ENCODE results near the gene LRRC38.

Gene LRRC38

DNA sequence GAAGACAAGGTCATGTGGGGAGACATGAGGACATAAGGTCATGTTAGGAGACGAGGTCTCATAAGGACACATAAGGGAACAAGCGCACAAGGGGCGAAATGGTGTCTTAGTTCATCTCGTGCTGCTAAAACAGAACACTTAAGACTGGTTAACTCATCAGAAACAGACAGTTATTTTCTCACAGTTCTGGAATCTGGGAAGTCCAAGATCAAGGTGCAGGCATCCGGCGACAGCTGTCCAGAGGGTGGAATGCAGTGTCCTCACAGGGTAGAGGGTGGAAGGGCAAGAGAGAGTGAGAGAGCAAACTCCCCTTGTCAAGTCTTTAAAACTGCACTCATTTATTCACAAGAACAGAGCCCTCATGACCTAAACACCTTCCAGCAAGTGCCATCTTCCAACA is 35.2 kb upstream of the LRRC38 start:
- no peak for TF ChIP-seq EZH2 (IDR thresholded peaks at IDR 0.05; ENCODE audit: borderline replicate concordance, low read length)
- TF ChIP-seq, protein P1, sequence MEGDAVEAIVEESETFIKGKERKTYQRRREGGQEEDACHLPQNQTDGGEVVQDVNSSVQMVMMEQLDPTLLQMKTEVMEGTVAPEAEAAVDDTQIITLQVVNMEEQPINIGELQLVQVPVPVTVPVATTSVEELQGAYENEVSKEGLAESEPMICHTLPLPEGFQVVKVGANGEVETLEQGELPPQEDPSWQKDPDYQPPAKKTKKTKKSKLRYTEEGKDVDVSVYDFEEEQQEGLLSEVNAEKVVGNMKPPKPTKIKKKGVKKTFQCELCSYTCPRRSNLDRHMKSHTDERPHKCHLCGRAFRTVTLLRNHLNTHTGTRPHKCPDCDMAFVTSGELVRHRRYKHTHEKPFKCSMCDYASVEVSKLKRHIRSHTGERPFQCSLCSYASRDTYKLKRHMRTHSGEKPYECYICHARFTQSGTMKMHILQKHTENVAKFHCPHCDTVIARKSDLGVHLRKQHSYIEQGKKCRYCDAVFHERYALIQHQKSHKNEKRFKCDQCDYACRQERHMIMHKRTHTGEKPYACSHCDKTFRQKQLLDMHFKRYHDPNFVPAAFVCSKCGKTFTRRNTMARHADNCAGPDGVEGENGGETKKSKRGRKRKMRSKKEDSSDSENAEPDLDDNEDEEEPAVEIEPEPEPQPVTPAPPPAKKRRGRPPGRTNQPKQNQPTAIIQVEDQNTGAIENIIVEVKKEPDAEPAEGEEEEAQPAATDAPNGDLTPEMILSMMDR (IDR thresholded peaks at IDR 0.05; ENCODE audit: low read length): no peak
- Histone ChIP-seq H3K9me3 (ENCODE audit: low read length) (no peaks in the 10 kb centered on the region), H3K36me3 (ENCODE audit: insufficient read depth, low read length) (no peaks in the 10 kb centered on the region), H3K27me3 (ENCODE audit: insufficient read depth, low read length) (peaks cover 4% of the 10 kb centered on the region; the same call in 1 of the 2 replicates), H3K9me2 (ENCODE audit: low read depth, low read length) (no peaks in the 10 kb centered on the region), H3K79me2 (ENCODE audit: insufficient read depth, low read length) (no peaks in the 10 kb centered on the region), H3F3A (ENCODE audit: insufficient read depth, low read length) (no peaks in the 10 kb centered on the region), H3K4me3 (ENCODE audit: low read depth, low read length, poor library complexity, severe bottlenecking) (no peak overlapping the region), H2AFZ (ENCODE audit: low read length) (no peak overlapping the region), H3K9ac (ENCODE audit: low read length) (no peak overlapping the region), H3K4me1 (ENCODE audit: insufficient read depth, low read length, severe bottlenecking) (no peaks in the 10 kb centered on the region), H4K20me1 (ENCODE audit: insufficient read depth, low read length) (no peaks in the 10 kb centered on the region), H3K27ac (ENCODE audit: low read depth, low read length, poor library complexity, severe bottlenecking) (no peak overlapping the region), H3K4me2 (ENCODE audit: low read length) (no peak overlapping the region)

DNA sequence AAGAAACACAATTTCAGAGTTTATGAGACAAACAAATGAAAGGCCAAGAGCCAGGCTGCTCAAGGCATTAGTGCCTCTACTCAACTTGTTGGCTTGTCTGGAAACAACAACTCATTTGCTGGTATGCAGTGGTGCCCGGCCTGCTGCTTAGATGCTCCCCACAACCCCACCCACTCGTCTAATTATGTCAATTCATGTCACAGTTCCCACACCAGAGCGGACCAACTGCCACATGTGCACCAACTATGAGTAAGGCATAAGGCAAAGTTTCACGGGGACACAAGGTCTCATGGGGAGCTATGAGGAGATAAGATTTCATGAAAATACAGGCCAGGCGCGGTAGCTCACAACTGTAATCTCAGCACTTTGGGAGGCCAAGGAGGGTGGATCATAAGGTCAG is 34.5 kb upstream of the LRRC38 start:
- Histone ChIP-seq H3K79me2 (ENCODE audit: insufficient read depth, low read length) (no peaks in the 10 kb centered on the region), H4K20me1 (ENCODE audit: insufficient read depth, low read length) (no peaks in the 10 kb centered on the region), H3K9me3 (ENCODE audit: low read length) (no peaks in the 10 kb centered on the region), H3K4me1 (ENCODE audit: insufficient read depth, low read length, severe bottlenecking) (no peaks in the 10 kb centered on the region), H3K27ac (ENCODE audit: low read depth, low read length, poor library complexity, severe bottlenecking) (no peak overlapping the region), H3K9ac (ENCODE audit: low read length) (no peak overlapping the region), H3K27me3 (ENCODE audit: insufficient read depth, low read length) (peaks cover 4% of the 10 kb centered on the region; the same call in 1 of the 2 replicates), H3K4me3 (ENCODE audit: low read depth, low read length, poor library complexity, severe bottlenecking) (no peak overlapping the region), H3F3A (ENCODE audit: insufficient read depth, low read length) (no peaks in the 10 kb centered on the region), H3K4me2 (ENCODE audit: low read length) (no peak overlapping the region), H3K36me3 (ENCODE audit: insufficient read depth, low read length) (no peaks in the 10 kb centered on the region), H2AFZ (ENCODE audit: low read length) (no peak overlapping the region), H3K9me2 (ENCODE audit: low read depth, low read length) (no peaks in the 10 kb centered on the region)
- TF ChIP-seq, protein P1 (IDR thresholded peaks at IDR 0.05; ENCODE audit: low read length): no peak
- TF ChIP-seq EZH2 (IDR thresholded peaks at IDR 0.05; ENCODE audit: borderline replicate concordance, low read length): no peak

GRCh38 chr1:13546791-13547190 is 33.0 kb upstream of the LRRC38 start:
- H3K9me3 ChIP-seq (ENCODE audit: low read length): no peaks in the 10 kb centered on the region
- TF ChIP-seq, protein P1 (IDR thresholded peaks at IDR 0.05; ENCODE audit: low read length): no peak
- TF ChIP-seq EZH2 (IDR thresholded peaks at IDR 0.05; ENCODE audit: borderline replicate concordance, low read length): no peak

More at GRCh38 chr1:13546791-13547190, 33.0 kb upstream of the LRRC38 start:
- no peak overlapping the region for H2AFZ ChIP-seq (ENCODE audit: low read length)
- H3K4me2 ChIP-seq (ENCODE audit: low read length): no peak overlapping the region
- no peaks in the 10 kb centered on the region for H3K79me2 ChIP-seq (ENCODE audit: insufficient read depth, low read length)
- no peaks in the 10 kb centered on the region for H3K4me1 ChIP-seq (ENCODE audit: insufficient read depth, low read length, severe bottlenecking)
- no peaks in the 10 kb centered on the region for H3F3A ChIP-seq (ENCODE audit: insufficient read depth, low read length)
- H3K36me3 ChIP-seq (ENCODE audit: insufficient read depth, low read length): no peaks in the 10 kb centered on the region
- no peak overlapping the region for H3K4me3 ChIP-seq (ENCODE audit: low read depth, low read length, poor library complexity, severe bottlenecking)
- H3K9ac ChIP-seq (ENCODE audit: low read length): no peak overlapping the region
- H3K27me3 ChIP-seq (ENCODE audit: insufficient read depth, low read length): peaks cover 4% of the 10 kb centered on the region; the same call in 1 of the 2 replicates
- H3K27ac ChIP-seq (ENCODE audit: low read depth, low read length, poor library complexity, severe bottlenecking): no peak overlapping the region
- H3K9me2 ChIP-seq (ENCODE audit: low read depth, low read length): no peaks in the 10 kb centered on the region
- no peaks in the 10 kb centered on the region for H4K20me1 ChIP-seq (ENCODE audit: insufficient read depth, low read length)

Measured in OCI-LY1 (cell line).